Keratinocyte (primary cell): ENCODE results near the gene FDX1. TPM values are rescaled to one million over a fixed set of nuclear protein-coding genes. Genes with fewer than 3 reads are reported as not detected.

Experiments used
- DNase-seq: peaks from one replicate; pipeline ENCODE4 v3.0.0-alpha.2; 2011; ENCODE audit warnings: low read depth, missing footprints, low spot score
- FAIRE-seq: peaks from 2 replicates; lab custom pipeline; 2011; peaks lifted over from hg19 to GRCh38; lab: Jason Lieb, UNC
- H2AFZ ChIP-seq: 2 replicates; pipeline ENCODE4 v1.6.0; 2012; ENCODE audit warnings: low read length, control low read depth, inconsistent platforms; ENCODE audit not compliant: control insufficient read depth
- H3K27ac ChIP-seq: 2 replicates; pipeline ENCODE4 v1.5.1; 2011; ENCODE audit warnings: low read length; ENCODE audit not compliant: control insufficient read depth, insufficient read depth
- H3K27me3 ChIP-seq: 3 replicates; pipeline ENCODE4 v1.6.0; 2011; ENCODE audit warnings: low read length; ENCODE audit not compliant: control insufficient read depth, insufficient read depth; ENCODE audit errors: extremely low read depth
- H3K36me3 ChIP-seq, 2 experiments: 2 replicates in 1 of 2; 3 replicates in 1 of 2; pipeline ENCODE4 v1.5.1; 2011; ENCODE audit warnings: low read length in 2 of 2, mild to moderate bottlenecking in 1 of 2; ENCODE audit not compliant: control insufficient read depth in 2 of 2, insufficient read depth in 2 of 2; ENCODE audit errors: extremely low read depth in 1 of 2
- H3K4me1 ChIP-seq: 3 replicates; pipeline ENCODE4 v1.5.1; 2011; ENCODE audit warnings: low read length; ENCODE audit not compliant: control insufficient read depth, insufficient read depth; ENCODE audit errors: extremely low read depth
- H3K4me2 ChIP-seq: 3 replicates; pipeline ENCODE4 v1.6.0; 2011; ENCODE audit warnings: low read depth, low read length; ENCODE audit not compliant: control insufficient read depth, insufficient read depth; ENCODE audit errors: extremely low read depth
- H3K4me3 ChIP-seq, 3 experiments: fragments of 200-600 bp in 1 of 3; sonication (generic) in 1 of 3; 2 replicates in 2 of 3; 3 replicates in 1 of 3; pipeline ENCODE4 v1.5.1; 2011 to 2016; ENCODE audit warnings: low read length in 3 of 3, mild to moderate bottlenecking in 3 of 3, control low read depth in 2 of 3, inconsistent platforms in 1 of 3, low read depth in 1 of 3, mixed read lengths in 1 of 3, mixed run types in 1 of 3, moderate library complexity in 1 of 3; ENCODE audit not compliant: control insufficient read depth in 2 of 3, insufficient read depth in 2 of 3; ENCODE audit errors: extremely low read depth in 1 of 3
- H3K79me2 ChIP-seq: 2 replicates; pipeline ENCODE4 v1.6.0; 2012; ENCODE audit warnings: low read length; ENCODE audit not compliant: control insufficient read depth, insufficient read depth
- H3K9ac ChIP-seq: 3 replicates; pipeline ENCODE4 v1.6.0; 2011; ENCODE audit warnings: low read length; ENCODE audit not compliant: control insufficient read depth, insufficient read depth; ENCODE audit errors: extremely low read depth
- H3K9me1 ChIP-seq: 3 replicates; pipeline ENCODE4 v1.6.0; 2011; ENCODE audit warnings: low read length; ENCODE audit not compliant: control insufficient read depth, insufficient read depth; ENCODE audit errors: extremely low read depth
- H3K9me3 ChIP-seq: 2 replicates; pipeline ENCODE4 v1.5.1; 2012; ENCODE audit warnings: low read depth, low read length; ENCODE audit not compliant: control insufficient read depth
- H4K20me1 ChIP-seq: 3 replicates; pipeline ENCODE4 v1.6.0; 2011; ENCODE audit warnings: low read length; ENCODE audit not compliant: control insufficient read depth, insufficient read depth; ENCODE audit errors: extremely low read depth
- EZH2 ChIP-seq: IDR thresholded peaks from one replicate; pipeline ENCODE4 v1.6.1; 2012; ENCODE audit warnings: inconsistent platforms, mild to moderate bottlenecking, low read length, moderate library complexity
- dilution Hi-C: fragments of 300-500 bp; cut with MboI; formaldehyde crosslinking; loops from one replicate; pipeline ENCODE4 v1.7.0; 2020; ENCODE audit warnings: low sequenced_read_pairs; ENCODE audit not compliant: extremely low pct_ligation_motif_present
- polyA plus RNA-seq, 5 experiments: library from polyadenylated mRNA; depleted of rRNA in 3 of 5; stranded (reverse) in 3 of 5; stranded (forward) in 1 of 5; unstranded in 1 of 5; fragments of >200 nt; gene quantifications; 1 replicate in 1 of 5; 2 replicates in 3 of 5; 3 replicates in 1 of 5; pipeline versions ENCODE4 v1.2.1 to v1.2.3, GENCODE V29; 2011 to 2012; ENCODE audit warnings: missing spikeins in 2 of 5, low read depth in 1 of 5, low replicate concordance in 1 of 5
- TF ChIP-seq, protein P1 (sequence below), 3 experiments: IDR thresholded peaks in 1 of 3; conservative IDR thresholded peaks in 1 of 3; optimal IDR thresholded peaks in 1 of 3; 2 replicates in 2 of 3; 3 replicates in 1 of 3; pipeline versions ENCODE3 to v1.5.1; 2011; ENCODE audit warnings: low read length in 3 of 3, mild to moderate bottlenecking in 3 of 3, moderate library complexity in 2 of 3, control low read depth in 1 of 3, inconsistent platforms in 1 of 3; ENCODE audit not compliant: insufficient read depth in 2 of 3; ENCODE audit errors: extremely low read depth in 1 of 3

The FDX1 gene
- polyA plus RNA-seq, 1 donor (not counting 4 experiments of a cell fraction or from before 2014, with no cell fraction given): 9.1 TPM

DNA sequence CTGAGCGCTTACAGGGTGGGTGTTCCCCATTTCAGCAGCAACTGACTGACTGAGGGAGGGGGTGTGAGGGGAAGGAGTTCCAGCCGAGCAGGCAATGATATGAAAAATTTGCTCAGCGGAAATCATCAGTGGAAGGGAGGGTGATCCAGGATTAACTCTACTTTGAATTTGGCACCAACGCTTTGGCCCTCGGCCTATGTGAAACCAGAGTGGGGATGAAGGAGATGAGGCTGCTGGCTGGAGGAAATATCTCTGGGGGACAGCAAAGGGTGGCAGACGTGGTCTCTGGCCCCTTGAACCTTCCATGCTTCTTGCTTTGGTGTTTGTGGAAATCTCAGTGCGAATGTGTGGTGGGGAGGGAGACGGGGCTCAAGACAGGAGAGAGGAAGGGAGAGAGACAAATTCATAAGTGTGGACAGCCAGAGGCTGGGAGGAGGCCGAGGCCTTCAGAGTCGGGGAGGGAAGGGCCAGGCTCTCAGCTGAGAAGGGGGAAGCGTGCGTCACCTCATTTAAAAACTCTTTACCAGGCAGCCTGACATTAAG, 83.6 kb downstream of the FDX1 start:
- DNase-seq (no peak), FAIRE-seq (no peak)
- H2AFZ ChIP-seq: no peak overlapping the region
- H3K27ac ChIP-seq: no peak overlapping the region
- TF ChIP-seq, protein P1, sequence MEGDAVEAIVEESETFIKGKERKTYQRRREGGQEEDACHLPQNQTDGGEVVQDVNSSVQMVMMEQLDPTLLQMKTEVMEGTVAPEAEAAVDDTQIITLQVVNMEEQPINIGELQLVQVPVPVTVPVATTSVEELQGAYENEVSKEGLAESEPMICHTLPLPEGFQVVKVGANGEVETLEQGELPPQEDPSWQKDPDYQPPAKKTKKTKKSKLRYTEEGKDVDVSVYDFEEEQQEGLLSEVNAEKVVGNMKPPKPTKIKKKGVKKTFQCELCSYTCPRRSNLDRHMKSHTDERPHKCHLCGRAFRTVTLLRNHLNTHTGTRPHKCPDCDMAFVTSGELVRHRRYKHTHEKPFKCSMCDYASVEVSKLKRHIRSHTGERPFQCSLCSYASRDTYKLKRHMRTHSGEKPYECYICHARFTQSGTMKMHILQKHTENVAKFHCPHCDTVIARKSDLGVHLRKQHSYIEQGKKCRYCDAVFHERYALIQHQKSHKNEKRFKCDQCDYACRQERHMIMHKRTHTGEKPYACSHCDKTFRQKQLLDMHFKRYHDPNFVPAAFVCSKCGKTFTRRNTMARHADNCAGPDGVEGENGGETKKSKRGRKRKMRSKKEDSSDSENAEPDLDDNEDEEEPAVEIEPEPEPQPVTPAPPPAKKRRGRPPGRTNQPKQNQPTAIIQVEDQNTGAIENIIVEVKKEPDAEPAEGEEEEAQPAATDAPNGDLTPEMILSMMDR (optimal IDR thresholded peaks at IDR 0.05 in 1 of 3, IDR thresholded peaks at IDR 0.05 in 1 of 3, conservative IDR thresholded peaks at IDR 0.05 in 1 of 3; ENCODE audit: extremely low read depth in 1 of 3, insufficient read depth in 2 of 3, low read length in 3 of 3): no peak
- TF ChIP-seq EZH2: no peak
- H3K79me2 ChIP-seq: no peaks in the 10 kb centered on the region
- H3K4me3 ChIP-seq: no peak overlapping the region
- no peaks in the 10 kb centered on the region for H3K9me1 ChIP-seq
- H3K4me2 ChIP-seq: no peak overlapping the region
- H3K27me3 ChIP-seq: peaks cover 5% of the 10 kb centered on the region
- H4K20me1 ChIP-seq: no peaks in the 10 kb centered on the region
- dilution Hi-C loops: no loop called here
- H3K9me3 ChIP-seq: no peaks in the 10 kb centered on the region
- H3K9ac ChIP-seq: no peak overlapping the region
- H3K36me3 ChIP-seq: no peaks in the 10 kb centered on the region
- no peaks in the 10 kb centered on the region for H3K4me1 ChIP-seq

DNA sequence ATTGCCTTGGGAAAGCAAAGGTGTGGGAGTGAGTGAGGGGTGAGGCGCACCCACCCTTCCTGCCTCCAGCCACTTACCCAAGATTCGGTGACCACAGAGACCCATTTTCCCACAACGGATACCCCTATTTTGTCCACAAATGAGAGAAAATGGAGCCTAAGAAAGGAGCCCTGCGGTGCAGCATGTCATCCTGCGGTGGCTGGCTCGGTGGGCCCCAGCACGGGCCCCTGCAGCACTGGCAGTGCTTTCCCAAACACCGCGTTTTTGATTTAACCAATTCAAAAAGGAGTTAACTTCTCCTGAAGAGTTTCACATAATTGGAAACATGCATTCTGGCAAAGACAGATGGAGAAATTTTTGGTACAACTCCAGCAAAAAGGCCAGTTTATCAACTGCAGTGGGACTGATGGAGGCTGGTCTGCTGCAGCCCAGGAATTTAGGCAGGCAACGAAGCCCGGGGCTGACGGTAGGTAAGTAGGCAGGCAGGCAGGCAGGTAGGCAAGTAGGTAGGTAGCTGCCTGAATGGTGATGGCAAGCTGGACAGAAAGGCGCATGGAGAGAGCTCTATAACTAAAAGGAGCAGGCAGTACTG, 84.2 kb downstream of the FDX1 start:
- no peak for FAIRE-seq

More for the DNA sequence above, 84.2 kb downstream of the FDX1 start:
- TF ChIP-seq, protein P1 (optimal IDR thresholded peaks at IDR 0.05 in 1 of 3, IDR thresholded peaks at IDR 0.05 in 1 of 3, conservative IDR thresholded peaks at IDR 0.05 in 1 of 3; ENCODE audit: extremely low read depth in 1 of 3, insufficient read depth in 2 of 3, low read length in 3 of 3): no peak
- no peak for TF ChIP-seq EZH2
- H3K4me1 ChIP-seq: no peaks in the 10 kb centered on the region
- no peaks in the 10 kb centered on the region for H3K9me1 ChIP-seq
- no peak overlapping the region for H3K4me2 ChIP-seq
- H3K4me3 ChIP-seq: no peak overlapping the region
- H3K27ac ChIP-seq: no peak overlapping the region
- no peak for DNase-seq
- no peaks in the 10 kb centered on the region for H4K20me1 ChIP-seq
- no peaks in the 10 kb centered on the region for H3K79me2 ChIP-seq
- no peaks in the 10 kb centered on the region for H3K36me3 ChIP-seq
- dilution Hi-C loops: no loop called here
- H3K27me3 ChIP-seq: peaks cover 5% of the 10 kb centered on the region
- no peak overlapping the region for H2AFZ ChIP-seq
- H3K9ac ChIP-seq: no peak overlapping the region
- H3K9me3 ChIP-seq: no peaks in the 10 kb centered on the region

Other genes starting within 250 kb of the FDX1 start
- 45.8 to 85.4 TPM (median 80.5 TPM) in 3 replicates for gene RDX, start 133.3 kb upstream of the FDX1 start, polyA plus RNA-seq